H1 (cell line): ENCODE measurements around the gene TIMM10B. TPM values are rescaled to one million over a fixed set of nuclear protein-coding genes. Genes with fewer than 3 reads are reported as not detected.

ENCODE experiments used
- CTCF ChIA-PET: fragments of 300-600 bp; sonication (Branson Sonifier 250); formaldehyde crosslinking; loops from one replicate; lab custom pipeline; 2021; ENCODE audit not compliant: partially characterized antibody; lab: Charles Lee
- POLR2A ChIA-PET: fragments of 300-600 bp; sonication (Branson Sonifier 250); formaldehyde crosslinking; loops from one replicate; lab custom pipeline; 2021; ENCODE audit warnings: inconsistent platforms; ENCODE audit not compliant: partially characterized antibody; lab: Charles Lee
- DNase-seq, 2 experiments: peaks; one replicate each; pipeline versions ENCODE4 v3.0.0 to v3.0.0-alpha.2; 2010 to 2022; ENCODE audit warnings: low spot score in 2 of 2, low read depth in 1 of 2, mixed read lengths in 1 of 2
- FAIRE-seq: peaks from 2 replicates; lab custom pipeline; 2011; peaks lifted over from hg19 to GRCh38; lab: Jason Lieb, UNC
- H2AFZ ChIP-seq: 2 replicates; pipeline ENCODE4 v1.8.1; 2012; ENCODE audit warnings: low read length, inconsistent platforms
- H2AK5ac ChIP-seq: 2 replicates; pipeline ENCODE4 v1.6.1; 2013; ENCODE audit warnings: low read depth, low read length
- H2BK120ac ChIP-seq: replicated peaks from 2 replicates; pipeline ENCODE3; 2013; ENCODE audit warnings: low read depth, low read length, inconsistent platforms
- H2BK12ac ChIP-seq: 2 replicates; pipeline ENCODE4 v1.6.1; 2013; ENCODE audit warnings: low read depth, low read length
- H2BK15ac ChIP-seq: 2 replicates; pipeline ENCODE4 v1.6.1; 2013; ENCODE audit warnings: low read length
- H2BK20ac ChIP-seq: 2 replicates; pipeline ENCODE4 v1.6.1; 2013; ENCODE audit warnings: low read length
- H2BK5ac ChIP-seq: 2 replicates; pipeline ENCODE4 v1.6.1; 2013; ENCODE audit warnings: low read depth, low read length
- H3K14ac ChIP-seq: 2 replicates; pipeline ENCODE4 v1.6.1; 2013; ENCODE audit warnings: inconsistent platforms; ENCODE audit not compliant: insufficient read length
- H3K18ac ChIP-seq: 2 replicates; pipeline ENCODE4 v1.6.1; 2013; ENCODE audit warnings: low read length; ENCODE audit errors: extremely low read depth
- H3K23ac ChIP-seq: 2 replicates; pipeline ENCODE4 v1.6.1; 2013; ENCODE audit warnings: inconsistent platforms; ENCODE audit not compliant: insufficient read length
- H3K23me2 ChIP-seq: 2 replicates; pipeline ENCODE4 v1.6.1; 2013; ENCODE audit warnings: low read depth, low read length
- H3K27ac ChIP-seq: 2 replicates; pipeline ENCODE4 v1.6.1; 2011; ENCODE audit warnings: low read depth, low read length, inconsistent platforms
- H3K27me3 ChIP-seq, 4 experiments: replicated peaks in 1 of 4; 1 replicate in 1 of 4; 2 replicates in 3 of 4; pipeline versions ENCODE4 v1.6.1 to v1.8.1; 2011 to 2013; ENCODE audit warnings: low read length in 3 of 4, mild to moderate bottlenecking in 3 of 4, inconsistent platforms in 2 of 4, mixed read lengths in 2 of 4, moderate library complexity in 1 of 4; ENCODE audit not compliant: control insufficient read depth in 3 of 4, insufficient read depth in 3 of 4; ENCODE audit errors: extremely low read depth in 1 of 4
- H3K36me3 ChIP-seq, 4 experiments: 2 replicates each; pipeline versions ENCODE4 v1.6.1 to v1.8.1; 2011 to 2013; ENCODE audit warnings: mild to moderate bottlenecking in 4 of 4, low read length in 3 of 4, moderate library complexity in 2 of 4, control low read depth in 1 of 4, inconsistent platforms in 1 of 4; ENCODE audit not compliant: insufficient read depth in 4 of 4, control insufficient read depth in 2 of 4
- H3K4ac ChIP-seq: replicated peaks from 2 replicates; pipeline ENCODE3; 2013; ENCODE audit warnings: low read length, low read depth, mixed read lengths, inconsistent platforms; ENCODE audit not compliant: insufficient read length
- H3K4me1 ChIP-seq, 4 experiments: replicated peaks in 1 of 4; 1 replicate in 1 of 4; 2 replicates in 3 of 4; pipeline versions ENCODE4 v1.6.1 to v1.8.1; 2011 to 2013; ENCODE audit warnings: low read length in 3 of 4, inconsistent platforms in 2 of 4, mixed read lengths in 1 of 4; ENCODE audit not compliant: insufficient read depth in 4 of 4, control insufficient read depth in 3 of 4
- H3K4me2 ChIP-seq, 2 experiments: 2 replicates each; pipeline versions ENCODE4 v1.6.1 to v1.8.1; 2011 to 2013; ENCODE audit warnings: low read depth in 2 of 2, low read length in 2 of 2, control low read depth in 1 of 2, inconsistent platforms in 1 of 2, mild to moderate bottlenecking in 1 of 2; ENCODE audit not compliant: insufficient read depth in 1 of 2
- H3K4me3 ChIP-seq, 4 experiments: fragments of 200-600, 300-600 bp in 1 of 4; sonication (generic), shearing (Covaris generic), sonication (Bioruptor Twin) in 1 of 4; 2 replicates each; pipeline versions ENCODE4 v1.5.1 to v1.8.1; 2011 to 2016; ENCODE audit warnings: low read length in 4 of 4, low read depth in 3 of 4, control low read depth in 2 of 4, inconsistent platforms in 2 of 4, mild to moderate bottlenecking in 2 of 4, mixed read lengths in 1 of 4, moderate library complexity in 1 of 4; ENCODE audit not compliant: insufficient read depth in 2 of 4; ENCODE audit errors: extremely low read depth in 1 of 4
- H3K56ac ChIP-seq: replicated peaks from 2 replicates; pipeline ENCODE3; 2013; ENCODE audit warnings: low read depth, mild to moderate bottlenecking, mixed read lengths, low read length, inconsistent platforms; ENCODE audit not compliant: insufficient read length
- H3K79me1 ChIP-seq: 2 replicates; pipeline ENCODE4 v1.6.1; 2013; ENCODE audit warnings: low read depth, low read length, control low read depth
- H3K79me2 ChIP-seq, 2 experiments: 2 replicates each; pipeline versions ENCODE4 v1.6.1 to v1.8.1; 2012 to 2013; ENCODE audit warnings: low read length in 2 of 2, mild to moderate bottlenecking in 2 of 2, inconsistent platforms in 1 of 2; ENCODE audit not compliant: insufficient read depth in 2 of 2, control insufficient read depth in 1 of 2
- H3K9ac ChIP-seq, 4 experiments: replicated peaks in 1 of 4; 1 replicate in 1 of 4; 2 replicates in 3 of 4; pipeline versions ENCODE4 v1.6.1 to v1.8.1; 2011 to 2013; ENCODE audit warnings: low read depth in 3 of 4, low read length in 3 of 4, control low read depth in 2 of 4, mild to moderate bottlenecking in 2 of 4, moderate library complexity in 2 of 4, inconsistent platforms in 1 of 4; ENCODE audit errors: extremely low read depth in 1 of 4
- H3K9me3 ChIP-seq, 2 experiments: 2 replicates each; pipeline versions ENCODE4 v1.6.1 to v1.8.1; 2012 to 2013; ENCODE audit warnings: mild to moderate bottlenecking in 2 of 2, moderate library complexity in 2 of 2, control low read depth in 1 of 2, inconsistent platforms in 1 of 2, low read depth in 1 of 2, low read length in 1 of 2, mixed read lengths in 1 of 2; ENCODE audit not compliant: insufficient read depth in 2 of 2
- H4K20me1 ChIP-seq, 2 experiments: replicated peaks in 1 of 2; 2 replicates each; pipeline versions ENCODE3 to v1.8.1; 2011 to 2013; ENCODE audit warnings: inconsistent platforms in 2 of 2, low read length in 2 of 2, mild to moderate bottlenecking in 1 of 2; ENCODE audit not compliant: insufficient read depth in 2 of 2, control insufficient read depth in 1 of 2
- H4K5ac ChIP-seq: 2 replicates; pipeline ENCODE4 v1.6.1; 2013; ENCODE audit warnings: low read length, low read depth, mixed read lengths, inconsistent platforms; ENCODE audit not compliant: insufficient read length
- H4K8ac ChIP-seq: 2 replicates; pipeline ENCODE4 v1.8.0; 2013; ENCODE audit warnings: mild to moderate bottlenecking, moderate library complexity, low read length, inconsistent platforms; ENCODE audit not compliant: insufficient read depth; ENCODE audit errors: extremely low read depth
- H4K91ac ChIP-seq: replicated peaks from 2 replicates; pipeline ENCODE3; 2013; ENCODE audit warnings: low read length, mixed read lengths, inconsistent platforms; ENCODE audit not compliant: insufficient read length
- ASH2L ChIP-seq: fragments of 200-600, 300-600 bp; sonication (generic); IDR thresholded peaks from one replicate; pipeline ENCODE4 v1.7.1; 2017; ENCODE audit warnings: low read length
- CBX8 ChIP-seq: fragments of 300-800, 300-1000 bp; sonication (generic); IDR thresholded peaks from 2 replicates; pipeline ENCODE4 v1.7.1; 2016; ENCODE audit warnings: low read depth, low read length, borderline replicate concordance
- CHD2 ChIP-seq: IDR thresholded peaks from 2 replicates; pipeline ENCODE4 v1.6.1; 2012; ENCODE audit warnings: low read length, improper control_type of control experiment
- CREB1 ChIP-seq: IDR thresholded peaks from 2 replicates; pipeline ENCODE4 v1.6.1; 2012; ENCODE audit warnings: inconsistent platforms
- GABPA ChIP-seq: IDR thresholded peaks from 2 replicates; pipeline ENCODE4 v1.6.1; 2011; ENCODE audit warnings: mild to moderate bottlenecking, low read length, moderate library complexity, borderline replicate concordance; ENCODE audit not compliant: insufficient read depth
- GTF2F1 ChIP-seq: IDR thresholded peaks from 2 replicates; pipeline ENCODE4 v1.6.1; 2012; ENCODE audit warnings: low read depth, low read length, improper control_type of control experiment, borderline replicate concordance
- JUN ChIP-seq: IDR thresholded peaks from 2 replicates; pipeline ENCODE4 v1.6.1; 2011; ENCODE audit warnings: low read depth, mild to moderate bottlenecking, improper control_type of control experiment, low read length
- PHF8 ChIP-seq: fragments of 200-600 bp; sonication (generic); conservative IDR thresholded peaks from 2 replicates; pipeline ENCODE4 v1.7.1; 2012; ENCODE audit warnings: low read depth, mild to moderate bottlenecking, inconsistent platforms, low read length, moderate library complexity
- RAD21 ChIP-seq, 2 experiments: IDR thresholded peaks in 1 of 2; conservative IDR thresholded peaks in 1 of 2; 2 replicates each; pipeline ENCODE4 v1.6.1; 2011; ENCODE audit warnings: low read depth in 2 of 2, low read length in 2 of 2, improper control_type of control experiment in 1 of 2, inconsistent platforms in 1 of 2, mild to moderate bottlenecking in 1 of 2, moderate library complexity in 1 of 2
- RNF2 ChIP-seq: fragments of 200-900, 300-1000 bp; sonication (generic); IDR thresholded peaks from 2 replicates; pipeline ENCODE4 v1.7.1; 2016; ENCODE audit warnings: borderline replicate concordance, low read depth, mild to moderate bottlenecking, antibody characterized with exemption, low read length; ENCODE audit not compliant: poor library complexity, severe bottlenecking; ENCODE audit errors: missing control alignments
- SP1 ChIP-seq: IDR thresholded peaks from 2 replicates; pipeline ENCODE4 v1.6.1; 2011; ENCODE audit warnings: low read depth, low read length
- TCF12 ChIP-seq: IDR thresholded peaks from 2 replicates; pipeline ENCODE4 v1.6.1; 2011; ENCODE audit warnings: low read depth, mild to moderate bottlenecking, low read length
- WGBS, 2 experiments: shearing (Covaris generic) in 1 of 2; methylation state at CpG; one replicate each; pipeline versions ENCODE4 v1.1.6 to v1.1.7; 2013 to 2015; ENCODE audit warnings: low lambda C conversion rate in 2 of 2, mixed read lengths in 2 of 2, inconsistent platforms in 1 of 2, low coverage in 1 of 2, missing lambda C conversion rate in 1 of 2; ENCODE audit not compliant: insufficient replicate concordance in 2 of 2, insufficient coverage in 1 of 2, insufficient read length in 1 of 2; ENCODE audit errors: extremely low coverage in 1 of 2, missing lambda C conversion rate in 1 of 2; 5-methylcytosine and 5-hydroxymethylcytosine counted together
- polyA plus RNA-seq, 7 experiments: library from polyadenylated mRNA; depleted of rRNA in 3 of 7; stranded (reverse) in 5 of 7; unstranded in 2 of 7; fragments of >200 nt in 5 of 7; fragments of 200-250 nt in 2 of 7; gene quantifications; 1 replicate in 5 of 7; 2 replicates in 1 of 7; 4 replicates in 1 of 7; pipeline versions ENCODE4 v1.2.1 to v1.2.3, GENCODE V29; 2011 to 2013; ENCODE audit warnings: missing spikeins in 2 of 7, mixed read lengths in 2 of 7
- total RNA-seq: library from RNA; stranded (reverse); fragmentation: NEBNext Ultra II Directional; extraction: Animal tissue kit (Norgen Biotek cat#: 25700); gene quantifications from 2 replicates; pipeline ENCODE4 v1.2.1, GENCODE V29; 2021

Gene TIMM10B
- total and polyA plus RNA-seq, 2 of the 8 experiments (the other 6 are each of a cell fraction or from before 2014, with no cell fraction given), result 38.2 to 47.8 TPM

DNA sequence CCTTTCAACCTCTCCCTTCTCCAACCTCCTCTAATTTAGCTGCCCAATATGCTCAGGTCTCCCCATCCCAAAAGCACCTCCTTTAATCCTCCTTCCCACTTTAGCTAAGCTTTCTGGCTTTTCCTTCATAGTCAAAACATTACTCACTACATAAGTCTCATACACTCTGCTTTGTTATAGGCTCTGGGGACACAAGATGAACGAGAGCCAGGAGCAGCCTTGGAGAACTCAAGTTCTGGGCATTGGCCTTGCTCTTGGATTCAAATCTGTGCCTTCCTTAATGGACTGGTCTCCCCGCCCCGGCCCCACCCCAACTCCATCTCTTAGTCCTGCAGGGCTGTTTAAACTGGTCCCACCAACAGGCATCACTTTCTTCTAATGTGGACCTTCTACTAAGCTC lies 29.1 kb upstream of the TIMM10B start:
- H3K56ac ChIP-seq, result no peak overlapping the region
- H2BK120ac ChIP-seq, result no peak overlapping the region
- H3K4me2 ChIP-seq, result no peak overlapping the region
- no peak overlapping the region for H4K91ac ChIP-seq
- DNase-seq (no peak), FAIRE-seq (no peak)
- no peaks in the 10 kb centered on the region for H3K4me1 ChIP-seq
- H4K5ac ChIP-seq, result no peak overlapping the region
- H2BK15ac ChIP-seq, result no peak overlapping the region
- no peaks in the 10 kb centered on the region for H3K9me3 ChIP-seq
- no peak overlapping the region for H2AK5ac ChIP-seq
- no peaks in the 10 kb centered on the region for H4K20me1 ChIP-seq
- H3K79me2 ChIP-seq, result no peaks in the 10 kb centered on the region
- POLR2A ChIA-PET, result interaction anchor here (0.9 to 1.3 kb wide), 3 partner anchors 8 to 18 kb away, joined by 3 to 4 read pairs (median 3); no protein-coding TSS in a partner anchor
- no peak overlapping the region for H3K4ac ChIP-seq
- H3K79me1 ChIP-seq, result no peaks in the 10 kb centered on the region
- H3K9ac ChIP-seq, result no peak overlapping the region
- no peak overlapping the region for H3K18ac ChIP-seq
- H3K27ac ChIP-seq, result no peak overlapping the region
- no peak overlapping the region for H4K8ac ChIP-seq
- no peak overlapping the region for H3K4me3 ChIP-seq
- no peak overlapping the region for H3K14ac ChIP-seq
- H2BK12ac ChIP-seq, result no peak overlapping the region
- H2BK20ac ChIP-seq, result no peak overlapping the region
- TF ChIP-seq GABPA (no peak), TCF12 (no peak), ASH2L (no peak), CREB1 (no peak), RAD21 (IDR thresholded peaks at IDR 0.05 in 1 of 2, conservative IDR thresholded peaks at IDR 0.05 in 1 of 2; ENCODE audit: low read depth in 2 of 2, low read length in 2 of 2) (no peak), RNF2 (no peak), CHD2 (no peak), CBX8 (no peak), PHF8 (no peak), GTF2F1 (no peak), JUN (no peak), SP1 (no peak)
- TF ChIP-seq, all 59 proteins: peak for 0
- CTCF ChIA-PET, result interaction anchor here (0.6 to 11.0 kb wide), 8 partner anchors 10 to 89 kb away, joined by 3 to 179 read pairs (median 4); partner anchors contain the start of gene HPX
- H2AFZ ChIP-seq, result no peak overlapping the region
- H3K27me3 ChIP-seq, result no peaks in the 10 kb centered on the region
- H3K23ac ChIP-seq, result no peak overlapping the region
- H3K23me2 ChIP-seq, result no peaks in the 10 kb centered on the region
- WGBS, 2 experiments, result 90% methylated on average over 3 of the region's 3 CpGs; no CpG with 5 or more reads in 1 of the 2 experiments
- H2BK5ac ChIP-seq, result no peak overlapping the region
- H3K36me3 ChIP-seq, result peaks cover 0 to 12% (median 6%) of the 10 kb centered on the region in 4 experiments; a peak in 3 of 8 replicates
